Ectodermal cell (in vitro differentiated cells): ENCODE results near the gene STX1A.

Source experiments
- H3K27ac ChIP-seq: 2 replicates; pipeline ENCODE4 v1.7.0; 2013; ENCODE audit warnings: mild to moderate bottlenecking, low read depth, low read length; ENCODE audit not compliant: insufficient read depth, poor library complexity, severe bottlenecking
- H3K27me3 ChIP-seq: 2 replicates; pipeline ENCODE4 v1.7.0; 2013; ENCODE audit warnings: mild to moderate bottlenecking, low read length; ENCODE audit not compliant: insufficient read depth, control insufficient read depth, poor library complexity, severe bottlenecking
- H3K36me3 ChIP-seq: one replicate; pipeline ENCODE4 v1.7.0; 2013; ENCODE audit warnings: low read length; ENCODE audit not compliant: control insufficient read depth, insufficient read depth
- H3K4me1 ChIP-seq: one replicate; pipeline ENCODE4 v1.7.0; 2013; ENCODE audit warnings: low read length; ENCODE audit not compliant: control insufficient read depth, insufficient read depth
- H3K4me3 ChIP-seq: 2 replicates; pipeline ENCODE4 v1.7.0; 2013; ENCODE audit warnings: low read depth, low read length, control low read depth; ENCODE audit not compliant: insufficient read depth
- H3K9me3 ChIP-seq: 2 replicates; pipeline ENCODE4 v1.7.0; 2013; ENCODE audit warnings: mild to moderate bottlenecking, low read length, moderate library complexity; ENCODE audit not compliant: control insufficient read depth
- WGBS, 2 experiments: methylation state at CpG; one replicate each; pipeline ENCODE4 v1.1.7; 2013; ENCODE audit warnings: missing lambda C conversion rate in 2 of 2; 5-methylcytosine and 5-hydroxymethylcytosine counted together

The STX1A gene

GRCh38 chr7:73712773-73713172 lies 6.7 kb downstream of the STX1A start:
- Histone ChIP-seq H3K9me3 (no peaks in the 10 kb centered on the region), H3K27ac (no peak overlapping the region), H3K4me3 (no peak overlapping the region), H3K27me3 (no peaks in the 10 kb centered on the region), H3K4me1 (no peaks in the 10 kb centered on the region), H3K36me3 (no peaks in the 10 kb centered on the region)
- 84 to 89% methylated on average over 1 of the region's 1 CpG for WGBS, 2 experiments

GRCh38 chr7:73708961-73709549 lies 10.4 kb downstream of the STX1A start:
- H3K27ac ChIP-seq: no peak overlapping the region
- no peaks in the 10 kb centered on the region for H3K27me3 ChIP-seq
- H3K4me3 ChIP-seq: no peak overlapping the region
- no peaks in the 10 kb centered on the region for H3K36me3 ChIP-seq
- 96 to 97% methylated on average over 16 of the region's 16 CpGs for WGBS, 2 experiments
- no peaks in the 10 kb centered on the region for H3K9me3 ChIP-seq
- no peaks in the 10 kb centered on the region for H3K4me1 ChIP-seq

- no peaks in the 10 kb centered on the region for H3K9me3 ChIP-seq
- no peak overlapping the region for H3K4me3 ChIP-seq
- 77 to 81% methylated on average over 15 of the region's 15 CpGs for WGBS, 2 experiments
- H3K27me3 ChIP-seq: no peaks in the 10 kb centered on the region
- H3K4me1 ChIP-seq: peaks cover 6% of the 10 kb centered on the region
- no peaks in the 10 kb centered on the region for H3K36me3 ChIP-seq
- no peak overlapping the region for H3K27ac ChIP-seq
Measured at GRCh38 chr7:73707045-73707631, 12.3 kb downstream of the STX1A start.

- no peaks in the 10 kb centered on the region for H3K9me3 ChIP-seq
- peaks cover 6% of the 10 kb centered on the region for H3K4me1 ChIP-seq
- H3K36me3 ChIP-seq: no peaks in the 10 kb centered on the region
- no peaks in the 10 kb centered on the region for H3K27me3 ChIP-seq
- no peak overlapping the region for H3K4me3 ChIP-seq
- H3K27ac ChIP-seq: no peak overlapping the region
- 87% methylated on average over 25 of the region's 25 CpGs for WGBS, 2 experiments
Measured at GRCh38 chr7:73706126-73707044, 13.1 kb downstream of the STX1A start.

- Histone ChIP-seq H3K27ac (no peak overlapping the region), H3K27me3 (no peaks in the 10 kb centered on the region), H3K36me3 (no peaks in the 10 kb centered on the region), H3K4me1 (peaks cover 6% of the 10 kb centered on the region), H3K9me3 (no peaks in the 10 kb centered on the region), H3K4me3 (no peak overlapping the region)
- WGBS, 2 experiments: 93 to 95% methylated on average over 10 of the region's 10 CpGs
Measured at GRCh38 chr7:73705551-73705920, 13.9 kb downstream of the STX1A start.

GRCh38 chr7:73704640-73705550 lies 14.6 kb downstream of the STX1A start:
- Histone ChIP-seq H3K4me1 (peaks cover 6% of the 10 kb centered on the region), H3K4me3 (no peak overlapping the region), H3K27ac (no peak overlapping the region), H3K36me3 (no peaks in the 10 kb centered on the region), H3K9me3 (no peaks in the 10 kb centered on the region), H3K27me3 (no peaks in the 10 kb centered on the region)
- WGBS, 2 experiments: 90 to 92% methylated on average over 23 of the region's 23 CpGs

GRCh38 chr7:73703757-73704639 lies 15.5 kb downstream of the STX1A start:
- Histone ChIP-seq H3K4me3 (peak overlapping the region; percentile 10), H3K27me3 (no peaks in the 10 kb centered on the region), H3K27ac (no peak overlapping the region), H3K36me3 (no peaks in the 10 kb centered on the region), H3K4me1 (peaks cover 6% of the 10 kb centered on the region), H3K9me3 (no peaks in the 10 kb centered on the region)
- WGBS, 2 experiments: 29 to 32% methylated on average over 40 to 45 of the region's 45 CpGs

- 68 to 70% methylated on average over 13 of the region's 13 CpGs for WGBS, 2 experiments
- Histone ChIP-seq H3K9me3 (no peaks in the 10 kb centered on the region), H3K4me1 (peaks cover 6% of the 10 kb centered on the region), H3K27me3 (no peaks in the 10 kb centered on the region), H3K27ac (no peak overlapping the region), H3K36me3 (no peaks in the 10 kb centered on the region), H3K4me3 (peak overlapping the region; percentile 10)
Measured at GRCh38 chr7:73703225-73703624, 16.2 kb downstream of the STX1A start.

GRCh38 chr7:73702665-73703064 lies 16.8 kb downstream of the STX1A start:
- Histone ChIP-seq H3K36me3 (peaks cover 2% of the 10 kb centered on the region), H3K4me3 (no peak overlapping the region), H3K27me3 (no peaks in the 10 kb centered on the region), H3K4me1 (peaks cover 6% of the 10 kb centered on the region), H3K9me3 (no peaks in the 10 kb centered on the region), H3K27ac (no peak overlapping the region)
- WGBS, 2 experiments: 92% methylated on average over 18 of the region's 18 CpGs
